ENCODE measurements around the gene HMMR. TPM values are rescaled to one million over a fixed set of nuclear protein-coding genes. Genes with fewer than 3 reads are reported as not detected.
A peak's percentile ranks its signal among the peaks of the same experiment; 100 is the strongest.
"Not testable (repeated sequence)": the region's sequence is repeated elsewhere in the genome, so short reads cannot be mapped to it uniquely, and the experiment has no call there.

Gene HMMR
- polyA plus RNA-seq, 3 donors from 2014 or later, result 0.98 to 1.4 TPM; not detected in 1

- Mint-ChIP-seq H3K4me3 (no peak overlapping the region), H3K27me3 (ENCODE audit: low read depth in 3 of 3) (no peaks in the 10 kb centered on the region), H3K9me3 (no peaks in the 10 kb centered on the region), H3K4me1 (peaks cover 0 to 3% of the 10 kb centered on the region in 2 donors), H3K27ac (peak overlapping the region in 2 of 6 donors; percentile 29 to 49), H3K36me3 (peaks cover 17 to 57% (median 21%) of the 10 kb centered on the region in 3 donors)
- no peak for DNase-seq
Measured at GRCh38 chr5:163447191-163447590, 13.2 kb upstream of the HMMR start.

GRCh38 chr5:163447875-163448274 lies 12.6 kb upstream of the HMMR start:
- no peaks in the 10 kb centered on the region for H3K9me3 Mint-ChIP-seq
- DNase-seq, result no peak
- H3K36me3 Mint-ChIP-seq, result peaks cover 17 to 50% (median 18%) of the 10 kb centered on the region in 3 donors
- no peak overlapping the region for H3K4me3 Mint-ChIP-seq
- H3K27ac Mint-ChIP-seq, result peak overlapping the region in 1 of 6 donors; percentile 68
- H3K27me3 Mint-ChIP-seq (ENCODE audit: low read depth in 3 of 3), result no peaks in the 10 kb centered on the region
- H3K4me1 Mint-ChIP-seq, result no peaks in the 10 kb centered on the region

GRCh38 chr5:163448491-163448890 lies 11.9 kb upstream of the HMMR start:
- peaks cover 17 to 50% (median 18%) of the 10 kb centered on the region in 3 donors for H3K36me3 Mint-ChIP-seq
- no peaks in the 10 kb centered on the region for H3K27me3 Mint-ChIP-seq (ENCODE audit: low read depth in 3 of 3)
- no peak for DNase-seq
- no peak overlapping the region for H3K4me3 Mint-ChIP-seq
- H3K27ac Mint-ChIP-seq, result no peak overlapping the region
- no peaks in the 10 kb centered on the region for H3K9me3 Mint-ChIP-seq
- H3K4me1 Mint-ChIP-seq, result no peaks in the 10 kb centered on the region

GRCh38 chr5:163451489-163451888 lies 8.9 kb upstream of the HMMR start:
- H3K4me1 Mint-ChIP-seq, result peaks cover 0 to 8% of the 10 kb centered on the region in 2 donors
- H3K4me3 Mint-ChIP-seq, result no peak overlapping the region
- no peak for DNase-seq
- peaks cover 25 to 54% (median 30%) of the 10 kb centered on the region in 3 donors for H3K36me3 Mint-ChIP-seq
- H3K27me3 Mint-ChIP-seq (ENCODE audit: low read depth in 3 of 3), result no peaks in the 10 kb centered on the region
- no peak overlapping the region for H3K27ac Mint-ChIP-seq
- H3K9me3 Mint-ChIP-seq, result no peaks in the 10 kb centered on the region

DNA sequence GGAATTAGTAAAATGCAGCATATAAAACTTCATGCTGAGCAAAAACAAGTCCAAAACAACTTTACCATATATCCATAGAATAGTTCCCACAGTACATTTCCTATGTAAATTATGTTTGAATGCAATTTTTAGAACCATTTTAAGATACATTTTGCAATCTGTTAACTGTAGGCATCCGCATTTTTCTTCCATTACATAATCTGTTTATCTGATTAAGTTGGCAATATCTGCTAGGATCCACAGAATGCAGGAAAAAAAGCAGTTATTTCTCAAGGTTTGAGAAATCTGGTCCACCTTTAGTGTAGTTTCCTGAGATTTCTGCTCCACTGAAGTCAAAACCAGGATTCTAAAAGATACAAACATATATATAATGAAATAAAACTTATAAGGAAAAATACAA lies 6.7 kb upstream of the HMMR start:
- no peaks in the 10 kb centered on the region for H3K9me3 Mint-ChIP-seq
- H3K27me3 Mint-ChIP-seq (ENCODE audit: low read depth in 3 of 3), result peaks cover 0 to 2% (median 0%) of the 10 kb centered on the region in 3 donors
- H3K4me3 Mint-ChIP-seq, result no peak overlapping the region
- DNase-seq, result no peak
- peaks cover 11 to 34% (median 15%) of the 10 kb centered on the region in 3 donors for H3K36me3 Mint-ChIP-seq
- peaks cover 1 to 19% of the 10 kb centered on the region in 2 donors for H3K4me1 Mint-ChIP-seq
- H3K27ac Mint-ChIP-seq, result no peak overlapping the region

DNA sequence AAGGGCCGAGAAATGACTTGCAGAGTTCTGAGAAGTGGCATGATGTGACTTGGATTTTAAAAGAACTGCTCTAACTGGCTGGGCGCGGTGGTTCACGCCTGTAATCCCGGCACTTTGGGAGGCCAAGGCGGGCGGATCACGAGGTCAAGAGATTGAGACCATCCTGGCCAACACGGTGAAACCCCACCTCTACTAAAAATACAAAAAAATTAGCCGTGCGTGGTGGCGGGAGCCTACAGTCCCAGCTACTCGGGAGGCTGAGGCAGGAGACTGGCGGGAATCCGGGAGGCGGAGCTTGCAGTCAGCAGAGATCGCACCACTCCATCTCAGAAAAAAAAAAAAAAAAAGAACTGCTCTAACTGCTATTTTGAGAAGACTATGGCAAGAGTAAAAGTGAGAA lies 5.0 kb upstream of the HMMR start:
- not testable (repeated sequence) for DNase-seq, H3K9me3 Mint-ChIP-seq, H3K4me3 Mint-ChIP-seq
- peaks cover 8 to 22% (median 11%) of the 10 kb centered on the region in 3 donors for H3K36me3 Mint-ChIP-seq
- peaks cover 15 to 35% of the 10 kb centered on the region in 2 donors for H3K4me1 Mint-ChIP-seq
- peak overlapping the region in 1 of 6 donors; percentile 27 for H3K27ac Mint-ChIP-seq
- peaks cover 7 to 13% (median 7%) of the 10 kb centered on the region in 3 donors for H3K27me3 Mint-ChIP-seq (ENCODE audit: low read depth in 3 of 3)

DNA sequence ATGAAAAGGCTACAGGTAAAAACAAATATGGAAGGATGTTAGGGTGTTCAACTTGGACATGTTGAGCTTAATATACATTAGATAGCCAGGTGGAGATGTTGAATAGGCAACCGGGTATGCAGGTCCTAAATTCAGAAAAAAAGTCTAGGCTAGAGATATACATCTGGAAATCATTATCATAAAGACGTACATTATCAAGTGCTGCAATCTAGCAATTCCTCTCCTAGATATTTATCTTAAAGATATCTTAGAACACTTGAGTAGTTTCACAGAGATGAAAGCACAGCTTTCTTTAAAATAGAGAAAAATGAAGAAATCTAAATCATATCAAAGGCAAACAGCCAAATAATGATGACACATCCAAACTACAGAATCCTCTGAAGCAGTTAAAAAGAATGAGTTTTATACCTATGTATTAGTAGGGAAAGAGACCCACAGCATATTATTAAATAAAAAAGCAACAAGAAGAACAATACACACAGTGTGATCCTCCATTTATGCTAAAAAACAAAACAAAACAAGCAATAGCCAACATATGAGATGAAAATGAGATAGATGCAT lies 4.3 kb upstream of the HMMR start:
- H3K27ac Mint-ChIP-seq, result peak overlapping the region in 2 of 6 donors; percentile 4 to 45

DNA sequence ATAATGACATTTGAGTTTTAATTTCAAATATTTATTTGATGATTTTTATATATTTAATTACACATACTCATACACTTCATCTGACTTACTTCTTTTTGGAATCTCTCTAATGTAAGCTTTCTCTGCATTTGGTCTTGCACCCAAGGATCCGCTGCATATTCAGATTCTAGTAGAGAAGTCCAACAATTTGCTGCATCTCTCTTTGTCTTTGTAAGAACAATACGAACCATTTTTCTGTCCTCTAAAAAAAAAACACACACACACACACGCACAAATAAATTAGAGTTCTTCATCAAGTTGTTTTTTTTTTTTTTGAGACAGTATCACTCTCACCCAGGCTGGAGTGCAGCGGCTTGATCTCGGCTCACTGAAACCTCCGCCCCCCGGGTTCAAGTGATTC lies 3.6 kb upstream of the HMMR start:
- Mint-ChIP-seq H3K36me3 (peaks cover 8 to 13% (median 11%) of the 10 kb centered on the region in 3 donors), H3K27me3 (ENCODE audit: low read depth in 3 of 3) (peaks cover 7 to 24% (median 14%) of the 10 kb centered on the region in 3 donors), H3K4me3 (no peak overlapping the region), H3K27ac (peak overlapping the region in 1 of 6 donors; percentile 23), H3K4me1 (peaks cover 28 to 49% of the 10 kb centered on the region in 2 donors), H3K9me3 (no peaks in the 10 kb centered on the region)
- no peak for DNase-seq

More for the DNA sequence above, 4.3 kb upstream of the HMMR start:
- H3K9me3 Mint-ChIP-seq, result no peaks in the 10 kb centered on the region
- peaks cover 8 to 18% (median 11%) of the 10 kb centered on the region in 3 donors for H3K36me3 Mint-ChIP-seq
- DNase-seq, result no peak
- peaks cover 22 to 42% of the 10 kb centered on the region in 2 donors for H3K4me1 Mint-ChIP-seq
- H3K27me3 Mint-ChIP-seq (ENCODE audit: low read depth in 3 of 3), result peaks cover 7 to 19% (median 7%) of the 10 kb centered on the region in 3 donors
- no peak overlapping the region for H3K4me3 Mint-ChIP-seq

GRCh38 chr5:163458778-163459385 lies 1.6 kb upstream of the HMMR start:
- H3K4me1 Mint-ChIP-seq, result peaks cover 35 to 57% of the 10 kb centered on the region in 2 donors

GRCh38 chr5:163459462-163459818 lies 992 bp upstream of the HMMR start:
- Mint-ChIP-seq H3K27ac (peak overlapping the region; percentile 97 to 99 (median 98)), H3K4me3 (peak overlapping the region; percentile 95 to 98 (median 96)), H3K9me3 (no peaks in the 10 kb centered on the region), H3K36me3 (peaks cover 8 to 13% (median 11%) of the 10 kb centered on the region in 3 donors), H3K4me1 (peaks cover 35 to 57% of the 10 kb centered on the region in 2 donors), H3K27me3 (ENCODE audit: low read depth in 3 of 3) (peaks cover 7 to 24% (median 15%) of the 10 kb centered on the region in 3 donors)
- DNase-seq, result no peak

More at GRCh38 chr5:163458778-163459385, 1.6 kb upstream of the HMMR start:
- Mint-ChIP-seq H3K27me3 (ENCODE audit: low read depth in 3 of 3) (peaks cover 7 to 24% (median 15%) of the 10 kb centered on the region in 3 donors), H3K9me3 (no peaks in the 10 kb centered on the region), H3K4me3 (peak overlapping the region; percentile 95 to 98 (median 96)), H3K27ac (peak overlapping the region; percentile 97 to 99 (median 98)), H3K36me3 (peaks cover 8 to 13% (median 11%) of the 10 kb centered on the region in 3 donors)
- DNase-seq, result no peak

DNA sequence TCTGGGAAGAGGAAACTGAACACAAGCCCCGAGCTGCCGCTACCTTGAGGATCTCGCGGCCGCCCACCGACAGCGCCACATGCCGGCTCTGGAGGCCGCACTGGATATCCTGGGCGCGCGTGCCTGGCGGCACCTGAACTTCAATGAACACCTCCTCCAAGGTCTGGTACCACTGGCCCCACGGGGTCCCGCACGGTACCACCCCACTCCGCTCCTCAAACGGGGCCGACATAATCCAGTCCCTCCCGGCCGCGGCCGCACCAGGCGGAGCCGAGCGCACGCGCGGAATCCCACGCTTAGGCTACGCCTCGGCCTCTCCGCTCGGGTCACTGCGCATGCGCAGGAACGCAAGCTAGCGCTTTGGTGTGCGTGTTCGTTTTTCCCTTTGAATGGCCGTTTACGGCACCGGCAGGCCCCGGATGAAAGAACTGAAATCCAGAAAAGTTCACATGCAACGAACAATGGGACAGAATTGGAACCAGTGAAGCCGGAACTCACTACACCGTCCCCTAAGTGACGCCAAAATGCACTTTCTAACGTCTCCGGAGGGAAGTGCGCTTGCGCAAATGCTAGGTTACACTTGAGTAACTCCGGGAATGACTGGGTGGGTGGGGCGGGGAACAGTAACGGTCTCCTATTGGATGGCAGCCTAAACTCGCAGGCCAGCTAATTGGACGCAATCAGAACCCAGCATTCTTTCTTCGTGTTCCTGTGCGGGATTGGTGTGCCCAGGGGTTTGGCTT lies 442 bp upstream of the HMMR start, which contains the start of gene NUDCD2:
Gene NUDCD2 (minus strand): TSS at position 284 of the 743 bp plus-strand sequence. CDS start 52 bp downstream, at position 232.
- peak; percentile 97 to 98 (median 98) for DNase-seq
- Mint-ChIP-seq H3K9me3 (no peaks in the 10 kb centered on the region), H3K36me3 (peaks cover 7 to 8% (median 8%) of the 10 kb centered on the region in 3 donors), H3K27me3 (ENCODE audit: low read depth in 3 of 3) (peaks cover 7 to 24% (median 15%) of the 10 kb centered on the region in 3 donors), H3K4me1 (peaks cover 35 to 53% of the 10 kb centered on the region in 2 donors), H3K4me3 (peak within 1 kb of the TSS; percentile 95 to 98 (median 96)), H3K27ac (peak within 1 kb of the TSS; percentile 97 to 99 (median 98))

DNA sequence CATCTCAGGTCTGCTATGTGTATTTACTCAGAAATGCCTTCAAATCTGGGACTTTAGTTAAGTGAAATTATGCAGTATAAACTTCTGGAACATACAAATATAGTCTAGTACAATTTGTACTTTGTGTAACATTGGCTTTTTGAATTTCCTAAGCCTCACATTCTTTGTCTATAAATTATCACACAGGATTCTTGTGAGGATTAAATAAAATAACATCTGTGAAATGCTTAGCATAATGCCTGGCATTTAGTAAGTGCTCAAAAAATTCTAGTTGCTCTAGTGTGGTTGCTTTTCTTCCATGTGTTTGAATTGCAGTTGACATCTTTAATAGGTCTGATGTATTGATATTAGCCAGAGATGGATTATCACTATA lies 2.6 kb downstream of the HMMR start:
- H3K27ac Mint-ChIP-seq, result peak overlapping the region in 4 of 6 donors; percentile 0 to 99 (median 56)
- DNase-seq, result no peak
- no peak overlapping the region for H3K4me3 Mint-ChIP-seq
- peaks cover 34 to 39% of the 10 kb centered on the region in 2 donors for H3K4me1 Mint-ChIP-seq
- H3K27me3 Mint-ChIP-seq (ENCODE audit: low read depth in 3 of 3), result peaks cover 7 to 22% (median 15%) of the 10 kb centered on the region in 3 donors
- no peaks in the 10 kb centered on the region for H3K9me3 Mint-ChIP-seq
- H3K36me3 Mint-ChIP-seq, result no peaks in the 10 kb centered on the region

DNA sequence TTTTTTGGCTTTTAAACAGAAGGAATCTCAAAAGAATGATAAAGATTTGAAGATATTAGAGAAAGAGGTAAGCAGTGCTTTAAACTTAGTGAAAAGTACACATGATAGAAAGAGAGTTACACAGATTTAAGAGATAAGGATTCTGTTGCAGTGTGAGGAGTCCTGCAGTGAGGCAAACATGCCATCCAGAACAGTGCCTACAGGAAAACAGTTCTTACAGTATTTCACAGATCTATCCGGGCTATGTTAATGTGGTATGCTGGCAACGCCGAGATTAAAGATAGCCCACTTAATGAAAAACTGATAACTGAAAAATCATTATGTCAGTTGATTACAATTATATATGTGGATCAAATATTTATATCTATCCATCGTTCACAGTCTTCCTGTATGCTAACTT lies 7.2 kb downstream of the HMMR start:
- Mint-ChIP-seq H3K4me1 (no peaks in the 10 kb centered on the region), H3K27me3 (ENCODE audit: low read depth in 3 of 3) (no peaks in the 10 kb centered on the region), H3K9me3 (no peaks in the 10 kb centered on the region), H3K36me3 (no peaks in the 10 kb centered on the region), H3K4me3 (no peak overlapping the region), H3K27ac (no peak overlapping the region)
- no peak for DNase-seq

All from immature natural killer cell (primary cell).